Stimulated activated CD8-positive, alpha-beta memory T cell treated with anti-CD3 and anti-CD28 coated beads, Interleukin-4, amount 100 ng/mL, for 4 hours (primary cell): ENCODE measurements around the gene GET4.
"Not testable (repeated sequence)": the region's sequence is repeated elsewhere in the genome, so short reads cannot be mapped to it uniquely, and the experiment has no call there.

Experiments used
- DNase-seq, 2 donors: peaks; one replicate each; pipeline ENCODE4 v3.0.0-alpha.2; 2020; ENCODE audit warnings: low read depth in 2 of 2, low spot score in 1 of 2

Gene GET4

DNA sequence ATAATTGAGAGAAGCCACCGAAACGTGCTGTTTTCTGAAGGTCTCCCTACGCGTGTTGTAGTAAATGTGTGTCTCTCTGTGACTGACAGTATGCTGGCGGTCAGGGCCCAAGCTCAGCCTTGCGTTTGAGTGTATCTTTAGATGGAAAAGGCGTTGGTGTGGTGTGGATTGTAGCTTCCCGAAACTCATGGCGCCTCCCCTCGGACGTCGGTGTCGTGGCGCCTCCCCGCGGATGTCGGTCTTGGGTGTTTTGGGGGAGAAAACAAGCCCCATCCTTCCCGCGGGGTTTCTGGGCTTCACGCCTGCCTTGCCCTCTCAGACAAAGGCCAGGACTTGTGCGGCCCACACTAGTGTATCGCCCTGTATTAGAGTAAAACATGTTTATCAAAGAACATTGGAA is 31.3 kb upstream of the GET4 start:
- no peak for DNase-seq

DNA sequence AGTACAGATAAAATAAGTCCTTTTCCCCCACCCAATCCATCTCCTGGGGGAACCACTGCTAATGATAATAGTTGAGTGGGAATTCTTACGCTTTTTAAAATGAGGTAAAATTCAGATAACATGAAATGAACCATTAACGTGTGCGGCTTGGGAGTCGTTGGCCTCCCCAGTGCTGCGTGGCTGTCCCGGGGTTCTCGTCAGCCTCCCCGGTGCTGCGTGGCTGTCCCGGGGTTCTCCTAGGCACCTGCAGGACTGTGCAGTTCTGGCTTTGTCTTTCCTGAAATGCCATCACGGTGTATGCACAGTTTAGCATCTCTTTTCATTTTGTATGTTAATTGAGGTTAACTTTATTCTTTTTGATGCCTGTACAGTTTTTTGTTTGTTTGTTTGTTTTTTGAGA is 30.6 kb upstream of the GET4 start:
- no peak for DNase-seq

GRCh38 chr7:846958-847650 is 29.2 kb upstream of the GET4 start:
- DNase-seq = not testable (repeated sequence)

- not testable (repeated sequence) for DNase-seq
Measured at GRCh38 chr7:847728-848127, 28.6 kb upstream of the GET4 start.

DNA sequence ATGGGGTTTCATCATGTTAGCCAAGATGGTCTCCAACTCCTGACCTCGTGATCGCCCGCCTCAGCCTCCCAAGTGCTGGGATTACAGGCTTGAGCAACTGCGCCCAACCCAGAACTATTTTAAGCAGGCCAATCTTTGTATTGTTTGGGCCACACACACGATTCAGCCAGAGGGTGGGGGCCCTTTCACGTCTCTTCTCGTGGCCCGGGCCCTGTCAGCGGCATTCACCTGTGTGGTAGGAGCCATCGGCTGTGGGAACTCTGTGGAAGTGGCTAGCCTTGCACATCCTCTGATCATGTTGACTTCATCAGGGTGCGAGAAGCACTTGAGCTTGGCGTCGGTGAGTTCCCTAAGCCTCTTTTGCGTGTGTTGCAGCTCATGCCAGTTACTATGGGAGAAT is 27.2 kb upstream of the GET4 start:
- DNase-seq = no peak

- no peak for DNase-seq
Measured at GRCh38 chr7:849781-850180, 26.6 kb upstream of the GET4 start.

DNA sequence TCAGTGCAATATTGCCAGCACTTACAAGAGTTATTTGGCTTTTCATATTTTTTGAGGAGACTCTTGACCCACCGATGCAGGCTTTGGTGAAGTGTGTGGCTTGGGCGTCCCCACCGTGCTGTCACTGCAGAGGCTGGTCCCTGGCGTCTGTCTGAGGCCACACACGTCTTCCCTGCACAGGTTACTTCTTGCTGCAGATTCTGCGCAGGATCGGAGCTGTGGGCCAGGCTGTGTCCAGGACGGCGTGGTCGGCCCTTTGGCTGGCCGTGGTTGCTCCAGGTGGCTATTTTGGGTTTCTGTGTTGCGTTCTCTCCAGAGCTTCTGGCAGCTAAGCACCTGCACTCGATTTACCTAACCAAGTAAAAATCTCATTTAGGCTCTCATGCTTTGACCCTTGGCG is 25.1 kb upstream of the GET4 start:
- no peak for DNase-seq

GRCh38 chr7:853366-854117 is 22.8 kb upstream of the GET4 start:
- DNase-seq = no peak

DNA sequence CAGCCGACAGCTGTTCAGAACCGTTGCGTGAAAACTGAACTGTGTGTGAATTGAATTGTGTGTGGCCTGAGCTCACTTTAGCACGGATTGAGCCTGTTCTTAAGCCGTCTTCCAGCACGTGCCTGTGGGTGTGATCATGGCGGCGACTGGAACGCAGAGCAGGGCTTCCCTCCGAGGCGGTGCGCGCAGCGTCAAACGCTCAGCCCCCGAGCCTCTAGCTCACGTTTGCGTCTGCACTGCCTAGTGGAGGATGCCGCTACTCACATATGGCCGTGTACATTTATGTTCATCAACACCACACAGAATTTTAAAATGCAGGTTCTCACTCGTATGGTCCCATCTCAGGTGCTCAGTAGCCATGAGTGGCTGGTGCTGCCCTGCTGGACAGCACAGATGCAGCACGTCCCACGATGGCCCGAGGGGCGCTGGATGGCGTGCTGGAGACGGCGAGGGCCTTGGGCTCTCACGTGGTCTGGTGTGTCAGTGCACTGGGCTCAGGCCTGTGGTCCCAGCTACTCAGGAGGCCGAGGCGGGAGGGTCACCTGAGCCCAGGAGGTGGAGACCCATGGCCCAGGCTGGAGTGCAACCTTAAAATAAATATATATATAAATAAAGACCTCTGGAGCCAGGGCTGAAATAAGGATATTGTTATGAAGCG is 22.1 kb upstream of the GET4 start:
- DNase-seq = no peak

DNA sequence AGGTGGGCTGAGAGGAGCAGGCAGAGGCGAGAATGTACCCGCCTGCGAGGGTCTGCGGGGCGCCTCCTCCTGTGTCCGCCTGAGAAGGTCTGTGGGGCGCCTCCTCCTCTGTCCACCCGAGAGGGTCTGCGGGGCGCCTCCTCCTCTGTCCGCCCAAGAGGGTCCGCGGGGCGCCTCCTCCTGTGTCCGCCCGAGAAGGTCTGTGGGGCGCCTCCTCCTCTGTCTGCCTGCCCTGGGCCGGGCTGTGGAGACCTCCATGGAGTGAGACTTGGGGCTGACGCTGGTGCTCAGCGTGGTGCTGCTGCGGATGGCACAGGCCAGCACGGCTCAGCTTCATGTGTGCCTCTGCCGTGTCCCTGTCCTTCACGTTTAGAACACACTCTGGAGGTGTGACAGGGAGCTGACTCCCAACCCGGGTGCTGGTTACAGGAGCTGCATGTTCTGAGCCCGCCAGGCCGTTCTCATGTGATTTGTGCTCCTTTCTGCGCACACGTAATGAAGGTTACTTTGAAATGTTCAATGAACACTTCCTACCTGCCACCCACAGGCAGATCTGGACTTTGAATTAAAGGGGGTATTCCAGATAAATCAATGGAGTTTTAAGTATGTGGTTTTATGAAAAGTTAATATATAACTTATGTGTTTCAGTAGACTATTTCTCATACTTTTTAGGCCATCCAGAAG is 20.5 kb upstream of the GET4 start:
- DNase-seq = no peak

GRCh38 chr7:856444-857095 is 19.8 kb upstream of the GET4 start:
- no peak for DNase-seq

DNA sequence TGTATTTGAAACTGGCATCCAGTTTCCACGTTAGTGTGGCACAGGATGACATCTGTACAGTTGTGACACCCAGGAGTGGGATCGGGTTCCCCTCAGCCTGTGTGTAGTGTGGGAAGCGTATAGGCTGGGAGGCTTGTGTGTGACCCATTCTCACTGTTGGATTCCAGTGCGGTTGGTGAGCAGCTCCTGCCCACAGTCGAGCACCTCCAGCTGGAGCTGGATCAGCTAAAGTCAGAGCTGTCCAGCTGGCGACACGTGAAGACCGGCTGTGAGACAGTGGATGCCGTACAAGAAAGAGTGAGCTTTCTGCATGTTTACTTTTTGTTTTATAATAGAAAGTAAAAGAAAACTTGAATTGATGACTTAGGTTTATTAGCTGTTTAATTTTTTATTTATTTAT is 18.7 kb upstream of the GET4 start:
- DNase-seq = no peak

GRCh38 chr7:859359-860030 is 16.9 kb upstream of the GET4 start:
- no peak for DNase-seq

DNA sequence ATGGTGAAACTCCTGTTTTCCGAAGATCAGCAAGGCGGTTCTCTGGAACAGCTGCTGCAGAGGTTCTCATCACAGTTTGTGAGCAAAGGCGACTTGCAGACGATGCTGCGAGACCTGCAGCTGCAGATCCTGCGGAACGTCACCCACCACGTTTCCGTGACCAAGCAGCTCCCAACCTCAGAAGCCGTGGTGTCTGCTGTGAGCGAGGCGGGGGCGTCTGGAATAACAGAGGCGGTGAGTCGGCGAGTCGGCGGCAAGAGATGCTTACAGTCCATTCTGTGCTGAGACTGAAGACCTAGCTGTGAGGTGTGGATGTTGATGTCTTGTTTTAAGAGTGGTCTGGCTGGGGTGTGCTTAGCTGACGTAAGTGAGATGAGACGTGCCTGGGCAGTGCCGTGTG is 16.2 kb upstream of the GET4 start:
- no peak for DNase-seq

DNA sequence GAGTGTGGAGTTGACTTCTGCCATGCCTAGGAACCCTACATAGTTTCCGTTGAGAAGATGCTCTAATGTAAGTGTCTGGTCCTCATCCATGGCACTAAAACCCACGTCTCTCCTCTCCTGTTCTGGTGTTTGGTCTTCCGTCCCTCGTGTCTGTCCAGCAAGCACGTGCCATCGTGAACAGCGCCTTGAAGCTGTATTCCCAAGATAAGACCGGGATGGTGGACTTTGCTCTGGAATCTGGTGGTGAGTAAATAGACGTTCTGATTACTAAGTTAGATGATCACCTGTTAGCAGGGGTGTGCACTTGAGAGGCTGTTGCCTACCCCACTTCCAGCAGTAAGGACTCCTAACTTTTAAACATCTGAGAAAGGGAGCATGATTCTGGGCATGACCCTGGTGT is 15.1 kb upstream of the GET4 start:
- no peak for DNase-seq

GRCh38 chr7:862157-862556 is 14.2 kb upstream of the GET4 start:
- no peak for DNase-seq

GRCh38 chr7:863106-863505 is 13.2 kb upstream of the GET4 start:
- no peak for DNase-seq

DNA sequence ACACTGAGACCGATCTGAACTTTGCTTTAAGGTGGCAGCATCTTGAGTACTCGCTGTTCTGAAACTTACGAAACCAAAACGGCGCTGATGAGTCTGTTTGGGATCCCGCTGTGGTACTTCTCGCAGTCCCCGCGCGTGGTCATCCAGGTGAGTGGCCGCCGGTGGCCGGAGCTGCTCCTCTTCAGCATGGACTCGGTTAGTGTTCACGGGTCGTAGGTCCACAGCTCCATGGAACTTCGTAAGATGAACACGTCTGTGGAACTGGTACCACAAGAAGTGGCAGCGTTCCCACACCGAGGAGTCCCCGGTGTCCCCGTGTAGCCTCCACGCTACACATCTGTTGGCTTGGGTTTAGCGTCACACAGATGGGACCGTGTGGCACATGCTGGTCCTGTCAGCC is 10.4 kb upstream of the GET4 start:
- no peak for DNase-seq

DNA sequence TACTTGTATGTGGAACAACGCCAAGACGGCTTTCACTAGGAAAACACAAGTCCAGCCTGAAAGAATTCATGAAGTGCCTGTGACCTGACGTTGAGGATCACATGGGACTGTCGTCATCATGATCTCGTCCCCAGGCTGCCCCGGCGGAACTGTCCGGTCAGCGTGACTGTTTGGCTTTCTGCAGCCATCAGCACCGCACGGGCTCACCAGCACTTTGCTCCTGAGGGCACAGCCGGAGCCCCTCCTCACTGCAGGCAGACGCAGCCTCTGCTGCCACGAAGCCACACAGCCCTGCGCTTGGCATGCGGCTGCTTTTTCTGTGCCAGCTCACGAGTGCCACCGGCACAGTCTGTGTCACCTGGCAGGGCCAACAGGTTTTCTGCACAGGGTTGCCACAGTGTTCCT is 9.4 kb upstream of the GET4 start:
- DNase-seq = no peak

GRCh38 chr7:867406-868188 is 8.8 kb upstream of the GET4 start:
- DNase-seq = no peak
